Left renal pelvis (tissue), 4 donors: Measurements from ENCODE around the gene SMAD5. TPM values are rescaled to one million over a fixed set of nuclear protein-coding genes. Genes with fewer than 3 reads are reported as not detected.

Source experiments
- DNase-seq, 4 donors: peaks; one replicate each; pipeline ENCODE4 v3.0.0-alpha.2; 2013; ENCODE audit warnings: low read depth in 4 of 4, low spot score in 3 of 4
- polyA plus RNA-seq, 4 donors: library from polyadenylated mRNA; unstranded; fragments of 120-200 nt; gene quantifications; one replicate each; pipeline ENCODE4 v1.2.1, GENCODE V29; 2013; ENCODE audit not compliant: insufficient read length in 4 of 4

The SMAD5 gene
- polyA plus RNA-seq, 4 donors: 69.4 to 86.8 (median 74.0) TPM

GRCh38 chr5:136193322-136193935, 60.8 kb downstream of the SMAD5 start:
- DNase-seq: no peak

GRCh38 chr5:136194576-136194975, 61.9 kb downstream of the SMAD5 start:
- no peak for DNase-seq

GRCh38 chr5:136195971-136196820, 63.6 kb downstream of the SMAD5 start:
- no peak for DNase-seq

GRCh38 chr5:136197462-136198142, 65.0 kb downstream of the SMAD5 start:
- no peak for DNase-seq

GRCh38 chr5:136198453-136198852, 65.8 kb downstream of the SMAD5 start:
- no peak for DNase-seq

- no peak for DNase-seq
Observed at GRCh38 chr5:136199408-136199807, 66.8 kb downstream of the SMAD5 start.

- no peak for DNase-seq
Observed at GRCh38 chr5:136200130-136200529, 67.5 kb downstream of the SMAD5 start.

GRCh38 chr5:136200761-136201160, 68.1 kb downstream of the SMAD5 start:
- DNase-seq: no peak

- DNase-seq: no peak
Observed at GRCh38 chr5:136201870-136202269, 69.2 kb downstream of the SMAD5 start.

- no peak for DNase-seq
Observed at GRCh38 chr5:136202469-136203205, 70.0 kb downstream of the SMAD5 start.

GRCh38 chr5:136203303-136203922, 70.8 kb downstream of the SMAD5 start:
- DNase-seq: no peak

- no peak for DNase-seq
Observed at GRCh38 chr5:136205061-136205702, 72.5 kb downstream of the SMAD5 start.

GRCh38 chr5:136205941-136206340, 73.3 kb downstream of the SMAD5 start:
- DNase-seq: no peak

GRCh38 chr5:136206361-136206760, 73.7 kb downstream of the SMAD5 start:
- DNase-seq: no peak

- no peak for DNase-seq
Observed at GRCh38 chr5:136207631-136208030, 75.0 kb downstream of the SMAD5 start.

- DNase-seq: no peak
Observed at GRCh38 chr5:136208916-136209315, 76.3 kb downstream of the SMAD5 start.

GRCh38 chr5:136209346-136209910, 76.8 kb downstream of the SMAD5 start:
- no peak for DNase-seq

GRCh38 chr5:136210259-136210658, 77.6 kb downstream of the SMAD5 start:
- DNase-seq: no peak

GRCh38 chr5:136211282-136212040, 78.8 kb downstream of the SMAD5 start:
- DNase-seq: no peak
